ENCODE measurements around the gene NLRP3. TPM values are rescaled to one million over a fixed set of nuclear protein-coding genes. Genes with fewer than 3 reads are reported as not detected.

Gene NLRP3
- total RNA-seq, 1 experiment from 2014 or later: not detected

GRCh38 chr1:247407180-247407616 is 8.8 kb upstream of the NLRP3 start (continued):
- no peak for TF ChIP-seq EGR1 (IDR thresholded peaks at IDR 0.05; ENCODE audit: low read depth)
- TF ChIP-seq SIN3A (IDR thresholded peaks at IDR 0.05; ENCODE audit: low read depth): no peak
- TF ChIP-seq SRF (IDR thresholded peaks at IDR 0.05; ENCODE audit: low read depth): no peak
- TF ChIP-seq SP1 (IDR thresholded peaks at IDR 0.05; ENCODE audit: low read depth): no peak
- no peak for TF ChIP-seq CBX3 (IDR thresholded peaks at IDR 0.05; ENCODE audit: low read depth)
- no peak for TF ChIP-seq YY1 (IDR thresholded peaks at IDR 0.05; ENCODE audit: extremely low read depth, insufficient replicate concordance, low read depth, low read length)
- TF ChIP-seq CTCF (IDR thresholded peaks at IDR 0.05 in 2 of 3, conservative IDR thresholded peaks at IDR 0.05 in 1 of 3; ENCODE audit: borderline replicate concordance in 1 of 3, insufficient read depth in 1 of 3, low read depth in 2 of 3, low read length in 2 of 3): no peak
- no peak for TF ChIP-seq FOSL1 (IDR thresholded peaks at IDR 0.05; ENCODE audit: low read depth)
- no peak for TF ChIP-seq POLR2AphosphoS5 (IDR thresholded peaks at IDR 0.05; ENCODE audit: low read depth, low read length)
- no peak for TF ChIP-seq CEBPB (IDR thresholded peaks at IDR 0.05; ENCODE audit: low read depth)

- POLR2A ChIA-PET: no interaction called here
- no peak overlapping the region for H2AFZ ChIP-seq (ENCODE audit: low read depth, low read length, poor library complexity, severe bottlenecking)
- CTCF ChIA-PET: no interaction called here
- BruUV-seq (replicated peaks): no TSS peak
- no peak overlapping the region for H3K27ac ChIP-seq (ENCODE audit: low read depth, low read length)
- no peak overlapping the region for H3K4me3 ChIP-seq (replicated peaks in 1 of 2; ENCODE audit: low read depth in 1 of 2, low read length in 2 of 2)
- H3K27me3 ChIP-seq (ENCODE audit: insufficient read depth, low read length): no peaks in the 10 kb centered on the region
- no peak overlapping the region for H3K4me2 ChIP-seq (ENCODE audit: low read length)
- intact Hi-C loops (cut with micrococcal nuclease): no loop called here
- no peaks in the 10 kb centered on the region for H3K4me1 ChIP-seq (ENCODE audit: control insufficient read depth in 1 of 2, insufficient read depth in 2 of 2, low read length in 2 of 2)
- TF ChIP-seq SIN3A (IDR thresholded peaks at IDR 0.05; ENCODE audit: low read depth) (no peak), EZH2phosphoT487 (IDR thresholded peaks at IDR 0.05; ENCODE audit: borderline replicate concordance) (no peak), CTCF (IDR thresholded peaks at IDR 0.05 in 2 of 3, conservative IDR thresholded peaks at IDR 0.05 in 1 of 3; ENCODE audit: borderline replicate concordance in 1 of 3, insufficient read depth in 1 of 3, low read depth in 2 of 3, low read length in 2 of 3) (no peak), FOSL1 (IDR thresholded peaks at IDR 0.05; ENCODE audit: low read depth) (no peak), EGR1 (IDR thresholded peaks at IDR 0.05; ENCODE audit: low read depth) (no peak), JUND (IDR thresholded peaks at IDR 0.05) (no peak), REST (IDR thresholded peaks at IDR 0.05; ENCODE audit: low read depth) (no peak), POLR2AphosphoS5 (IDR thresholded peaks at IDR 0.05; ENCODE audit: low read depth, low read length) (no peak), CEBPB (IDR thresholded peaks at IDR 0.05; ENCODE audit: low read depth) (no peak)
- H3K36me3 ChIP-seq (ENCODE audit: control insufficient read depth in 1 of 2, insufficient read depth in 2 of 2, low read length in 2 of 2): no peaks in the 10 kb centered on the region
- RAD21 ChIA-PET (ENCODE audit: low non-redundant PET in 1 of 2, low total read pairs in 2 of 2, uncharacterized antibody in 2 of 2, unreplicated experiment in 2 of 2): no interaction called here
- no peaks in the 10 kb centered on the region for H3K9me3 ChIP-seq (ENCODE audit: control insufficient read depth in 1 of 2, insufficient read depth in 1 of 2, low read depth in 1 of 2, low read length in 2 of 2)
- no peak overlapping the region for H3K9ac ChIP-seq (ENCODE audit: low read length)
- ATAC-seq (no peak), DNase-seq (ENCODE audit: low read depth, low spot score) (no peak)
- H3K79me2 ChIP-seq (ENCODE audit: insufficient read depth, low read length): no peaks in the 10 kb centered on the region
- no peaks in the 10 kb centered on the region for H3K9me2 ChIP-seq (ENCODE audit: insufficient read depth)
- no peaks in the 10 kb centered on the region for H4K20me1 ChIP-seq (ENCODE audit: insufficient read depth)
Observed at GRCh38 chr1:247408100-247408499, 7.9 kb upstream of the NLRP3 start.

Measured in HCT116 (cell line).